Caco-2 (cell line): Measurements from ENCODE around the gene FAS. TPM values are rescaled to one million over a fixed set of nuclear protein-coding genes. Genes with fewer than 3 reads are reported as not detected.

ENCODE experiments used
- BruUV-seq: library from RNA; stranded (reverse); fragments of 400-500 nt; replicated peaks from 2 replicates; lab custom pipeline; 2021; lab: Mats Ljungman, UMichigan
- CTCF ChIA-PET: fragments of 300-600 bp; sonication (Branson Sonifier 250); formaldehyde crosslinking; loops from one replicate; lab custom pipeline; 2022; ENCODE audit warnings: antibody characterized with exemption; lab: Charles Lee
- POLR2A ChIA-PET: fragments of 300-600 bp; sonication (Branson Sonifier 250); formaldehyde crosslinking; loops from one replicate; lab custom pipeline; 2022; ENCODE audit warnings: antibody characterized with exemption; lab: Charles Lee
- DNase-seq, 2 experiments: peaks; one replicate each; pipeline versions ENCODE4 v3.0.0 to v3.0.0-alpha.2; 2020 to 2022
- H3K27me3 ChIP-seq: replicated peaks from 2 replicates; pipeline ENCODE4 v1.6.0; 2011; ENCODE audit warnings: low read length; ENCODE audit not compliant: control insufficient read depth, insufficient read depth
- H3K36me3 ChIP-seq: 2 replicates; pipeline ENCODE4 v1.5.1; 2011; ENCODE audit warnings: low read length; ENCODE audit not compliant: control insufficient read depth, insufficient read depth
- H3K4me1 ChIP-seq: fragments of 250-450 bp; sonication (Bioruptor Pico); 2 replicates; pipeline ENCODE4 v1.5.1; 2020; ENCODE audit warnings: mild to moderate bottlenecking
- H3K4me3 ChIP-seq: 2 replicates; pipeline ENCODE4 v1.5.1; 2011; ENCODE audit warnings: low read depth, mild to moderate bottlenecking, control low read depth, low read length
- H3K9me3 ChIP-seq: fragments of 250-450 bp; sonication (Bioruptor Pico); 2 replicates; pipeline ENCODE4 v1.5.1; 2020; ENCODE audit warnings: mild to moderate bottlenecking, moderate library complexity
- H3K27ac Mint-ChIP-seq: one replicate; pipeline ENCODE4 v1.8.0; 2022; ENCODE audit warnings: mixed read lengths; ENCODE audit not compliant: unreplicated experiment
- H3K27me3 Mint-ChIP-seq: one replicate; pipeline ENCODE4 v1.8.0; 2022; ENCODE audit warnings: mixed read lengths; ENCODE audit not compliant: insufficient read depth, unreplicated experiment
- H3K36me3 Mint-ChIP-seq: one replicate; pipeline ENCODE4 v1.8.0; 2022; ENCODE audit warnings: mild to moderate bottlenecking, mixed read lengths; ENCODE audit not compliant: insufficient read depth, unreplicated experiment
- H3K4me1 Mint-ChIP-seq: one replicate; pipeline ENCODE4 v1.8.0; 2022; ENCODE audit warnings: low read depth, mixed read lengths; ENCODE audit not compliant: unreplicated experiment
- H3K4me3 Mint-ChIP-seq: one replicate; pipeline ENCODE4 v1.8.0; 2022; ENCODE audit warnings: mild to moderate bottlenecking, moderate library complexity, mixed read lengths; ENCODE audit not compliant: unreplicated experiment
- H3K9me3 Mint-ChIP-seq: one replicate; pipeline ENCODE4 v1.8.0; 2022; ENCODE audit warnings: mixed read lengths; ENCODE audit not compliant: unreplicated experiment
- intact Hi-C: fragments of 100-400 bp; cut with micrococcal nuclease; formaldehyde crosslinking; loops from one replicate; pipeline ENCODE4 v1.10.0; 2022; ENCODE audit not compliant: unreplicated experiment
- total RNA-seq: library from RNA; stranded (reverse); gene quantifications from 2 replicates; pipeline ENCODE4 v1.2.3, GENCODE V29; 2022
- TF ChIP-seq, protein P1 (sequence below), 2 experiments: fragments of 200-600 bp in 1 of 2; IDR thresholded peaks; 1 replicate in 1 of 2; 2 replicates in 1 of 2; pipeline versions ENCODE4 v1.5.1 to v1.8.0; 2011 to 2022; ENCODE audit warnings: antibody characterized with exemption in 1 of 2, control low read depth in 1 of 2, inconsistent platforms in 1 of 2, low read depth in 1 of 2, low read length in 1 of 2, mild to moderate bottlenecking in 1 of 2, moderate library complexity in 1 of 2; ENCODE audit not compliant: insufficient read depth in 1 of 2, severe bottlenecking in 1 of 2, unreplicated experiment in 1 of 2

Gene FAS
- total RNA-seq, 1 experiment from 2014 or later, result not detected

DNA sequence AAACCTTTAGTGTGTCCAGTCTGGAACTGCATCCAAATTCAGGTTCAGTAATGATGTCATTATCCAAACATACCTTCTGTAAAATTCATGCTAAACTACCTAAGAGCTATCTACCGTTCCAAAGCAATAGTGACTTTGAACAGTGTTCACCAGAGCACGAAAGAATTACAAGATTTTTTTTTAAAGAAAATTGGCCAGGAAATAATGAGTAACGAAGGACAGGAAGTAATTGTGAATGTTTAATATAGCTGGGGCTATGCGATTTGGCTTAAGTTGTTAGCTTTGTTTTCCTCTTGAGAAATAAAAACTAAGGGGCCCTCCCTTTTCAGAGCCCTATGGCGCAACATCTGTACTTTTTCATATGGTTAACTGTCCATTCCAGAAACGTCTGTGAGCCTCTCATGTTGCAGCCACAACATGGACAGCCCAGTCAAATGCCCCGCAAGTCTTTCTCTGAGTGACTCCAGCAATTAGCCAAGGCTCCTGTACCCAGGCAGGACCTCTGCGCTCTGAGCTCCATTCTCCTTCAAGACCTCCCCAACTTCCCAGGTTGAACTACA lies 694 bp upstream of the FAS start:
- Histone ChIP-seq H3K9me3 (no peaks in the 10 kb centered on the region), H3K27me3 (peaks cover 2% of the 10 kb centered on the region; the same call in 1 of the 2 replicates), H3K36me3 (no peaks in the 10 kb centered on the region), H3K4me1 (peaks cover 5% of the 10 kb centered on the region; the same call in 1 of the 2 replicates), H3K4me3 (no peak overlapping the region)
- BruUV-seq, result no TSS peak
- intact Hi-C loops, result no loop called here
- Mint-ChIP-seq H3K9me3 (no peaks in the 10 kb centered on the region), H3K27ac (no peak overlapping the region), H3K4me3 (peak overlapping the region; percentile 84), H3K4me1 (no peaks in the 10 kb centered on the region), H3K36me3 (no peaks in the 10 kb centered on the region), H3K27me3 (peaks cover 32% of the 10 kb centered on the region)
- TF ChIP-seq, protein P1, sequence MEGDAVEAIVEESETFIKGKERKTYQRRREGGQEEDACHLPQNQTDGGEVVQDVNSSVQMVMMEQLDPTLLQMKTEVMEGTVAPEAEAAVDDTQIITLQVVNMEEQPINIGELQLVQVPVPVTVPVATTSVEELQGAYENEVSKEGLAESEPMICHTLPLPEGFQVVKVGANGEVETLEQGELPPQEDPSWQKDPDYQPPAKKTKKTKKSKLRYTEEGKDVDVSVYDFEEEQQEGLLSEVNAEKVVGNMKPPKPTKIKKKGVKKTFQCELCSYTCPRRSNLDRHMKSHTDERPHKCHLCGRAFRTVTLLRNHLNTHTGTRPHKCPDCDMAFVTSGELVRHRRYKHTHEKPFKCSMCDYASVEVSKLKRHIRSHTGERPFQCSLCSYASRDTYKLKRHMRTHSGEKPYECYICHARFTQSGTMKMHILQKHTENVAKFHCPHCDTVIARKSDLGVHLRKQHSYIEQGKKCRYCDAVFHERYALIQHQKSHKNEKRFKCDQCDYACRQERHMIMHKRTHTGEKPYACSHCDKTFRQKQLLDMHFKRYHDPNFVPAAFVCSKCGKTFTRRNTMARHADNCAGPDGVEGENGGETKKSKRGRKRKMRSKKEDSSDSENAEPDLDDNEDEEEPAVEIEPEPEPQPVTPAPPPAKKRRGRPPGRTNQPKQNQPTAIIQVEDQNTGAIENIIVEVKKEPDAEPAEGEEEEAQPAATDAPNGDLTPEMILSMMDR (IDR thresholded peaks at IDR 0.05; ENCODE audit: insufficient read depth in 1 of 2, low read depth in 1 of 2, low read length in 1 of 2, severe bottlenecking in 1 of 2, unreplicated experiment in 1 of 2), result no peak
- ChIA-PET CTCF (interaction anchor here (1.2 kb wide), 1 partner anchor 57 kb away, joined by 3 read pairs; no protein-coding TSS in a partner anchor), POLR2A (no interaction called here)
- no peak for DNase-seq

- Mint-ChIP-seq H3K27ac (no peak overlapping the region), H3K27me3 (peaks cover 31% of the 10 kb centered on the region), H3K9me3 (no peaks in the 10 kb centered on the region), H3K4me3 (peak overlapping the region; percentile 84), H3K4me1 (no peaks in the 10 kb centered on the region), H3K36me3 (no peaks in the 10 kb centered on the region)
- Histone ChIP-seq H3K4me3 (peak overlapping the region; percentile 36), H3K36me3 (no peaks in the 10 kb centered on the region), H3K27me3 (peaks cover 2% of the 10 kb centered on the region; the same call in 1 of the 2 replicates), H3K9me3 (no peaks in the 10 kb centered on the region), H3K4me1 (peaks cover 5% of the 10 kb centered on the region; the same call in 1 of the 2 replicates)
- TF ChIP-seq, protein P1 (IDR thresholded peaks at IDR 0.05; ENCODE audit: insufficient read depth in 1 of 2, low read depth in 1 of 2, low read length in 1 of 2, severe bottlenecking in 1 of 2, unreplicated experiment in 1 of 2), result peak in 1 of 2 experiments; percentile 6
- ChIA-PET POLR2A (no interaction called here), CTCF (no interaction called here)
- intact Hi-C loops, result no loop called here
- peak in 1 of 2 experiments; percentile 18 for DNase-seq
- BruUV-seq, result no TSS peak
These were observed 732 bp downstream of the FAS start for GRCh38 chr10:88991161-88991898.

DNA sequence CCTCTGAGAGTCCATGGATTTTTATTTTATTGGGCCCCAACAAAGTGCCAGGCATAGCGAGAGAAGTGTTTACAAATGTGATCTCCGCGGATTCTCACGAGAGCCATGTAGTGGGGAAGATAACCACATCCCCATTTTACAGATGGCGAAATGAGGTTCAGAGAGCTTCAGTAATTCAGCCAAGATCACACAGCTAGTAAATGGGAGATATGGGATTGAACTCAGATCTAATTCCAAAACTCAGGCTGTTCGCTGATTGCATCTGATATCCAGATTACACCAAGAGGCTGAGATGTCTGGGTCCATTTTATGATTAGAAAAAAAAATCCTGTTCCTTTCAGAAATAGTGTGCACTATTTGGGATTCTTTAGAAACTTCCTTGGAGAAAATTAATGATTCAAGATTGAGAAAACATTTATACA lies 1.3 kb downstream of the FAS start:
- H3K9me3 Mint-ChIP-seq, result no peaks in the 10 kb centered on the region
- peaks cover 29% of the 10 kb centered on the region for H3K27me3 Mint-ChIP-seq
- no peak overlapping the region for H3K27ac Mint-ChIP-seq
- no TSS peak for BruUV-seq
- no peaks in the 10 kb centered on the region for H3K36me3 Mint-ChIP-seq
- POLR2A ChIA-PET, result no interaction called here
- H3K4me1 Mint-ChIP-seq, result no peaks in the 10 kb centered on the region
- peaks cover 2% of the 10 kb centered on the region; the same call in 1 of the 2 replicates for H3K27me3 ChIP-seq
- CTCF ChIA-PET, result no interaction called here
- H3K4me3 Mint-ChIP-seq, result peak overlapping the region; percentile 84
- H3K4me1 ChIP-seq, result peaks cover 5% of the 10 kb centered on the region; the same call in 1 of the 2 replicates
- TF ChIP-seq, protein P1 (IDR thresholded peaks at IDR 0.05; ENCODE audit: insufficient read depth in 1 of 2, low read depth in 1 of 2, low read length in 1 of 2, severe bottlenecking in 1 of 2, unreplicated experiment in 1 of 2), result no peak
- intact Hi-C loops, result no loop called here
- H3K4me3 ChIP-seq, result no peak overlapping the region; the same call in 1 of the 2 replicates
- DNase-seq, result no peak
- H3K36me3 ChIP-seq, result no peaks in the 10 kb centered on the region
- no peaks in the 10 kb centered on the region for H3K9me3 ChIP-seq
